GM23338 (cell line): ENCODE data around the gene PRMT1. TPM values are rescaled to one million over a fixed set of nuclear protein-coding genes. Genes with fewer than 3 reads are reported as not detected.

Experiments
- ATAC-seq: fragments of 200-7000 bp; cut with Tn5 transposase; 3 replicates; pipeline ENCODE4 v1.9.1; 2020
- DNase-seq: peaks from one replicate; pipeline ENCODE4 v3.0.0-alpha.2; 2015; ENCODE audit warnings: low spot score
- H2AFZ ChIP-seq: fragments of 200-600 bp; sonication (generic); 2 replicates; pipeline ENCODE4 v1.8.0; 2016; ENCODE audit warnings: antibody characterized with exemption, mild to moderate bottlenecking, moderate library complexity
- H3F3A ChIP-seq: fragments of 200-600 bp; sonication (generic); replicated peaks from 2 replicates; pipeline ENCODE4 v1.8.0; 2017; ENCODE audit warnings: antibody characterized with exemption, mixed run types, low read depth
- H3K27ac ChIP-seq: fragments of 200-600 bp; sonication (generic); 2 replicates; pipeline ENCODE4 v1.6.1; 2016; ENCODE audit warnings: low read depth
- H3K27me3 ChIP-seq: fragments of 200-600 bp; sonication (generic); 2 replicates; pipeline ENCODE4 v1.8.0; 2016; ENCODE audit warnings: mild to moderate bottlenecking, mixed run types, moderate library complexity; ENCODE audit not compliant: insufficient read depth
- H3K36me3 ChIP-seq: fragments of 200-600 bp; sonication (generic); 2 replicates; pipeline ENCODE4 v1.8.0; 2016; ENCODE audit warnings: mild to moderate bottlenecking; ENCODE audit not compliant: insufficient read depth
- H3K4me1 ChIP-seq: fragments of 200-600 bp; sonication (generic); 2 replicates; pipeline ENCODE4 v1.8.0; 2016; ENCODE audit warnings: mild to moderate bottlenecking, moderate library complexity; ENCODE audit not compliant: insufficient read depth
- H3K4me2 ChIP-seq: fragments of 200-600 bp; sonication (generic); 2 replicates; pipeline ENCODE4 v1.7.1; 2017; ENCODE audit warnings: mixed run types
- H3K4me3 ChIP-seq: fragments of 200-600 bp; sonication (generic); 2 replicates; pipeline ENCODE4 v1.6.1; 2016; ENCODE audit warnings: mixed run types
- H3K79me2 ChIP-seq: fragments of 200-600 bp; sonication (generic); replicated peaks from 2 replicates; pipeline ENCODE4 v1.8.0; 2017; ENCODE audit warnings: mild to moderate bottlenecking; ENCODE audit not compliant: insufficient read depth
- H3K9me2 ChIP-seq: fragments of 200-600 bp; sonication (generic); 2 replicates; pipeline ENCODE4 v1.8.0; 2017; ENCODE audit not compliant: insufficient read depth
- H4K20me1 ChIP-seq: fragments of 200-600 bp; sonication (generic); replicated peaks from 2 replicates; pipeline ENCODE4 v1.8.0; 2017; ENCODE audit warnings: mild to moderate bottlenecking; ENCODE audit not compliant: insufficient read depth
- H3K27ac Mint-ChIP-seq: 2 replicates; pipeline ENCODE4 v1.8.0; 2020; ENCODE audit warnings: inconsistent platforms, mild to moderate bottlenecking, moderate library complexity, mixed read lengths
- H3K27me3 Mint-ChIP-seq: 3 replicates; pipeline ENCODE4 v1.8.0; 2022; ENCODE audit warnings: low read depth, mild to moderate bottlenecking, moderate library complexity, mixed read lengths, inconsistent platforms; ENCODE audit not compliant: insufficient read depth, poor library complexity
- H3K36me3 Mint-ChIP-seq: 3 replicates; pipeline ENCODE4 v1.8.0; 2021; ENCODE audit warnings: low read depth, mild to moderate bottlenecking, inconsistent platforms, moderate library complexity, mixed read lengths
- H3K4me1 Mint-ChIP-seq: 3 replicates; pipeline ENCODE4 v1.8.0; 2020; ENCODE audit warnings: mild to moderate bottlenecking, inconsistent platforms, mixed read lengths
- H3K4me3 Mint-ChIP-seq: 3 replicates; pipeline ENCODE4 v1.8.0; 2021; ENCODE audit warnings: moderate library complexity, mild to moderate bottlenecking, inconsistent platforms, mixed read lengths
- H3K9me3 Mint-ChIP-seq: 3 replicates; pipeline ENCODE4 v1.8.0; 2020; ENCODE audit warnings: moderate library complexity, mild to moderate bottlenecking, inconsistent platforms, mixed read lengths
- CREB1 ChIP-seq: fragments of 250-450 bp; sonication (Bioruptor Pico); IDR thresholded peaks from 2 replicates; pipeline ENCODE4 v1.5.0; 2020; ENCODE audit warnings: low read depth, mild to moderate bottlenecking, moderate library complexity
- ETS1 ChIP-seq: IDR thresholded peaks from 2 replicates; pipeline ENCODE4 v1.6.1; 2016; ENCODE audit warnings: antibody characterized with exemption
- EZH2 ChIP-seq: fragments of 200-600 bp; sonication (generic); IDR thresholded peaks from one replicate; pipeline ENCODE4 v1.8.0; 2017; ENCODE audit warnings: antibody characterized with exemption, mild to moderate bottlenecking, low read depth; ENCODE audit not compliant: unreplicated experiment
- EZH2phosphoT487 ChIP-seq: fragments of 200-600 bp; sonication (generic); IDR thresholded peaks from one replicate; pipeline ENCODE4 v1.8.1; 2018; ENCODE audit warnings: antibody characterized with exemption; ENCODE audit not compliant: unreplicated experiment
- JUNB ChIP-seq: IDR thresholded peaks from one replicate; pipeline ENCODE4 v1.6.1; 2016; ENCODE audit warnings: antibody characterized with exemption; ENCODE audit not compliant: unreplicated experiment
- NANOG ChIP-seq: IDR thresholded peaks from 2 replicates; pipeline ENCODE4 v1.6.1; 2016; ENCODE audit warnings: antibody characterized with exemption, borderline replicate concordance
- POLR2AphosphoS5 ChIP-seq: IDR thresholded peaks from 2 replicates; pipeline ENCODE4 v1.6.1; 2016; ENCODE audit warnings: antibody characterized with exemption, low read depth
- REST ChIP-seq: IDR thresholded peaks from one replicate; pipeline ENCODE4 v1.6.1; 2018; ENCODE audit warnings: antibody characterized with exemption; ENCODE audit not compliant: unreplicated experiment
- STAT1 ChIP-seq: IDR thresholded peaks from one replicate; pipeline ENCODE4 v1.6.1; 2016; ENCODE audit warnings: antibody characterized with exemption; ENCODE audit not compliant: unreplicated experiment
- ZNF114 ChIP-seq: fragments of 250-450 bp; sonication (Bioruptor Pico); IDR thresholded peaks from 2 replicates; pipeline ENCODE4 v1.5.0; 2020; ENCODE audit warnings: mild to moderate bottlenecking, moderate library complexity
- ZNF331 ChIP-seq: fragments of 250-450 bp; sonication (Bioruptor Pico); IDR thresholded peaks from 2 replicates; pipeline ENCODE4 v1.5.0; 2020; ENCODE audit warnings: low read depth, mild to moderate bottlenecking, moderate library complexity
- polyA plus RNA-seq: library from polyadenylated mRNA; unstranded; fragments of >200 nt; fragmentation: Nextera tagmentation; extraction: Ambion mirVana; gene quantifications from 2 replicates; pipeline ENCODE4 v1.2.1, GENCODE V29; 2016
- total RNA-seq: library from RNA; depleted of rRNA; stranded (reverse); fragments of >200 nt; shearing (Covaris generic); gene quantifications from 2 replicates; pipeline ENCODE4 v1.2.3, GENCODE V29; 2014
- TF ChIP-seq, protein P1 (sequence below), 2 experiments: fragments of 200-600 bp in 1 of 2; sonication (generic) in 1 of 2; conservative IDR thresholded peaks; 2 replicates each; pipeline versions ENCODE4 v1.5.1 to v1.6.1; 2016 to 2017; ENCODE audit warnings: antibody characterized with exemption in 2 of 2, low read depth in 2 of 2, mild to moderate bottlenecking in 2 of 2, moderate library complexity in 1 of 2
- TF ChIP-seq, protein P2 (sequence below): fragments of 250-450 bp; sonication (Bioruptor Pico); IDR thresholded peaks from 2 replicates; pipeline ENCODE4 v1.5.0; 2020; ENCODE audit warnings: mild to moderate bottlenecking, moderate library complexity

The PRMT1 gene
- total and polyA plus RNA-seq, 2 experiments from 2014 or later, result 590 to 700 TPM

- Histone ChIP-seq H3K79me2 (no peaks in the 10 kb centered on the region), H3K4me3 (no peak overlapping the region), H2AFZ (no peak overlapping the region), H3F3A (peaks cover 9% of the 10 kb centered on the region; the same call in 1 of the 2 replicates), H3K36me3 (peaks cover 13% of the 10 kb centered on the region), H3K27me3 (no peaks in the 10 kb centered on the region), H3K4me2 (no peak overlapping the region), H3K4me1 (no peaks in the 10 kb centered on the region), H3K27ac (no peak overlapping the region), H4K20me1 (no peaks in the 10 kb centered on the region; the same call in 1 of the 2 replicates), H3K9me2 (no peaks in the 10 kb centered on the region)
- Mint-ChIP-seq H3K36me3 (peaks cover 69% of the 10 kb centered on the region), H3K4me3 (no peak overlapping the region), H3K9me3 (peaks cover 7% of the 10 kb centered on the region; the same call in 2 of the 3 replicates), H3K4me1 (peaks cover 8% of the 10 kb centered on the region), H3K27ac (no peak overlapping the region), H3K27me3 (peaks cover 11% of the 10 kb centered on the region)
- TF ChIP-seq NANOG (no peak), ZNF114 (CRISPR knock-in tag) (no peak), ETS1 (no peak), STAT1 (no peak), EZH2 (no peak), REST (no peak), EZH2phosphoT487 (no peak), CREB1 (CRISPR knock-in tag) (no peak), JUNB (no peak), ZNF331 (CRISPR knock-in tag) (no peak), POLR2AphosphoS5 (no peak)
- TF ChIP-seq, protein P1, sequence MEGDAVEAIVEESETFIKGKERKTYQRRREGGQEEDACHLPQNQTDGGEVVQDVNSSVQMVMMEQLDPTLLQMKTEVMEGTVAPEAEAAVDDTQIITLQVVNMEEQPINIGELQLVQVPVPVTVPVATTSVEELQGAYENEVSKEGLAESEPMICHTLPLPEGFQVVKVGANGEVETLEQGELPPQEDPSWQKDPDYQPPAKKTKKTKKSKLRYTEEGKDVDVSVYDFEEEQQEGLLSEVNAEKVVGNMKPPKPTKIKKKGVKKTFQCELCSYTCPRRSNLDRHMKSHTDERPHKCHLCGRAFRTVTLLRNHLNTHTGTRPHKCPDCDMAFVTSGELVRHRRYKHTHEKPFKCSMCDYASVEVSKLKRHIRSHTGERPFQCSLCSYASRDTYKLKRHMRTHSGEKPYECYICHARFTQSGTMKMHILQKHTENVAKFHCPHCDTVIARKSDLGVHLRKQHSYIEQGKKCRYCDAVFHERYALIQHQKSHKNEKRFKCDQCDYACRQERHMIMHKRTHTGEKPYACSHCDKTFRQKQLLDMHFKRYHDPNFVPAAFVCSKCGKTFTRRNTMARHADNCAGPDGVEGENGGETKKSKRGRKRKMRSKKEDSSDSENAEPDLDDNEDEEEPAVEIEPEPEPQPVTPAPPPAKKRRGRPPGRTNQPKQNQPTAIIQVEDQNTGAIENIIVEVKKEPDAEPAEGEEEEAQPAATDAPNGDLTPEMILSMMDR (conservative IDR thresholded peaks at IDR 0.05; ENCODE audit: low read depth in 2 of 2), result no peak
- TF ChIP-seq, protein P2, sequence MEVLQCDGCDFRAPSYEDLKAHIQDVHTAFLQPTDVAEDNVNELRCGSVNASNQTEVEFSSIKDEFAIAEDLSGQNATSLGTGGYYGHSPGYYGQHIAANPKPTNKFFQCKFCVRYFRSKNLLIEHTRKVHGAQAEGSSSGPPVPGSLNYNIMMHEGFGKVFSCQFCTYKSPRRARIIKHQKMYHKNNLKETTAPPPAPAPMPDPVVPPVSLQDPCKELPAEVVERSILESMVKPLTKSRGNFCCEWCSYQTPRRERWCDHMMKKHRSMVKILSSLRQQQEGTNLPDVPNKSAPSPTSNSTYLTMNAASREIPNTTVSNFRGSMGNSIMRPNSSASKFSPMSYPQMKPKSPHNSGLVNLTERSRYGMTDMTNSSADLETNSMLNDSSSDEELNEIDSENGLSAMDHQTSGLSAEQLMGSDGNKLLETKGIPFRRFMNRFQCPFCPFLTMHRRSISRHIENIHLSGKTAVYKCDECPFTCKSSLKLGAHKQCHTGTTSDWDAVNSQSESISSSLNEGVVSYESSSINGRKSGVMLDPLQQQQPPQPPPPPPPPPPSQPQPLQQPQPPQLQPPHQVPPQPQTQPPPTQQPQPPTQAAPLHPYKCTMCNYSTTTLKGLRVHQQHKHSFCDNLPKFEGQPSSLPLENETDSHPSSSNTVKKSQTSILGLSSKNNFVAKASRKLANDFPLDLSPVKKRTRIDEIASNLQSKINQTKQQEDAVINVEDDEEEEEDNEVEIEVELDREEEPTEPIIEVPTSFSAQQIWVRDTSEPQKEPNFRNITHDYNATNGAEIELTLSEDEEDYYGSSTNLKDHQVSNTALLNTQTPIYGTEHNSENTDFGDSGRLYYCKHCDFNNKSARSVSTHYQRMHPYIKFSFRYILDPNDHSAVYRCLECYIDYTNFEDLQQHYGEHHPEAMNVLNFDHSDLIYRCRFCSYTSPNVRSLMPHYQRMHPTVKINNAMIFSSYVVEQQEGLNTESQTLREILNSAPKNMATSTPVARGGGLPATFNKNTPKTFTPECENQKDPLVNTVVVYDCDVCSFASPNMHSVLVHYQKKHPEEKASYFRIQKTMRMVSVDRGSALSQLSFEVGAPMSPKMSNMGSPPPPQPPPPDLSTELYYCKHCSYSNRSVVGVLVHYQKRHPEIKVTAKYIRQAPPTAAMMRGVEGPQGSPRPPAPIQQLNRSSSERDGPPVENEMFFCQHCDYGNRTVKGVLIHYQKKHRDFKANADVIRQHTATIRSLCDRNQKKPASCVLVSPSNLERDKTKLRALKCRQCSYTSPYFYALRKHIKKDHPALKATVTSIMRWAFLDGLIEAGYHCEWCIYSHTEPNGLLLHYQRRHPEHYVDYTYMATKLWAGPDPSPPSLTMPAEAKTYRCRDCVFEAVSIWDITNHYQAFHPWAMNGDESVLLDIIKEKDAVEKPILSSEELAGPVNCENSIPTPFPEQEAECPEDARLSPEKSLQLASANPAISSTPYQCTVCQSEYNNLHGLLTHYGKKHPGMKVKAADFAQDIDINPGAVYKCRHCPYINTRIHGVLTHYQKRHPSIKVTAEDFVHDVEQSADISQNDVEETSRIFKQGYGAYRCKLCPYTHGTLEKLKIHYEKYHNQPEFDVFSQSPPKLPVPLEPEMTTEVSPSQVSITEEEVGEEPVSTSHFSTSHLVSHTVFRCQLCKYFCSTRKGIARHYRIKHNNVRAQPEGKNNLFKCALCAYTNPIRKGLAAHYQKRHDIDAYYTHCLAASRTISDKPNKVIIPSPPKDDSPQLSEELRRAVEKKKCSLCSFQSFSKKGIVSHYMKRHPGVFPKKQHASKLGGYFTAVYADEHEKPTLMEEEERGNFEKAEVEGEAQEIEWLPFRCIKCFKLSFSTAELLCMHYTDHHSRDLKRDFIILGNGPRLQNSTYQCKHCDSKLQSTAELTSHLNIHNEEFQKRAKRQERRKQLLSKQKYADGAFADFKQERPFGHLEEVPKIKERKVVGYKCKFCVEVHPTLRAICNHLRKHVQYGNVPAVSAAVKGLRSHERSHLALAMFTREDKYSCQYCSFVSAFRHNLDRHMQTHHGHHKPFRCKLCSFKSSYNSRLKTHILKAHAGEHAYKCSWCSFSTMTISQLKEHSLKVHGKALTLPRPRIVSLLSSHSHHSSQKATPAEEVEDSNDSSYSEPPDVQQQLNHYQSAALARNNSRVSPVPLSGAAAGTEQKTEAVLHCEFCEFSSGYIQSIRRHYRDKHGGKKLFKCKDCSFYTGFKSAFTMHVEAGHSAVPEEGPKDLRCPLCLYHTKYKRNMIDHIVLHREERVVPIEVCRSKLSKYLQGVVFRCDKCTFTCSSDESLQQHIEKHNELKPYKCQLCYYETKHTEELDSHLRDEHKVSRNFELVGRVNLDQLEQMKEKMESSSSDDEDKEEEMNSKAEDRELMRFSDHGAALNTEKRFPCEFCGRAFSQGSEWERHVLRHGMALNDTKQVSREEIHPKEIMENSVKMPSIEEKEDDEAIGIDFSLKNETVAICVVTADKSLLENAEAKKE (CRISPR knock-in tag), result no peak
- DNase-seq (no peak), ATAC-seq (no peak)
These were observed 22.5 kb upstream of the PRMT1 start for GRCh38 chr19:49654581-49654980.
